GM12878 (cell line): Measurements from ENCODE around the gene PEX6. TPM values are rescaled to one million over a fixed set of nuclear protein-coding genes. Genes with fewer than 3 reads are reported as not detected.

Experiments
- ATAC-seq: fragments of 200-7000 bp; cut with Tn5 transposase; 3 replicates; pipeline ENCODE4 v1.9.1; 2020; ENCODE audit warnings: mild to moderate bottlenecking, moderate library complexity
- BruUV-seq: library from RNA; stranded (reverse); fragments of 400-500 nt; replicated peaks from 2 replicates; lab custom pipeline; 2021; lab: Mats Ljungman, UMichigan
- CTCF ChIA-PET: fragments of 300-600 bp; sonication (Branson Sonifier 250); formaldehyde crosslinking; extraction: SDS; loops from one replicate; lab custom pipeline; 2021; ENCODE audit warnings: inconsistent platforms; lab: Yijun Ruan, JAX
- POLR2A ChIA-PET: fragments of 350-600 bp; formaldehyde crosslinking; extraction: SDS; loops from one replicate; lab custom pipeline; 2021; ENCODE audit warnings: inconsistent platforms; lab: Charles Lee
- RAD21 ChIA-PET: fragments of 300-600 bp; sonication (Branson Sonifier 250); formaldehyde crosslinking; loops from one replicate; lab custom pipeline; 2023; ENCODE audit warnings: antibody characterized with exemption; ENCODE audit not compliant: unreplicated experiment; lab: Charles Lee
- SMC1A ChIA-PET: fragments of 300-600 bp; sonication (Branson Sonifier 250); formaldehyde crosslinking; loops from one replicate; lab custom pipeline; 2023; ENCODE audit not compliant: unreplicated experiment, uncharacterized antibody; lab: Charles Lee
- DNase-seq: peaks from one replicate; pipeline ENCODE4 v3.0.0-alpha.2; 2011; ENCODE audit warnings: low read depth, low spot score
- FAIRE-seq: peaks from 3 replicates; lab custom pipeline; 2011; peaks lifted over from hg19 to GRCh38; lab: Jason Lieb, UNC
- H2AFZ ChIP-seq: 2 replicates; pipeline ENCODE4 v1.6.0; 2011; ENCODE audit warnings: low read depth, low read length, control low read depth; ENCODE audit not compliant: control insufficient read depth
- H3K27ac ChIP-seq: 2 replicates; pipeline ENCODE4 v1.5.1; 2011; ENCODE audit warnings: control low read depth; ENCODE audit not compliant: control insufficient read depth, insufficient read depth
- H3K27me3 ChIP-seq, 2 experiments: replicated peaks in 1 of 2; 2 replicates each; pipeline versions ENCODE4 v1.6.0 to v1.6.1; 2011; ENCODE audit warnings: low read length in 1 of 2; ENCODE audit not compliant: control insufficient read depth in 2 of 2, insufficient read depth in 2 of 2
- H3K36me3 ChIP-seq, 2 experiments: 2 replicates each; pipeline ENCODE4 v1.5.1; 2011; ENCODE audit warnings: low read length in 1 of 2; ENCODE audit not compliant: control insufficient read depth in 2 of 2, insufficient read depth in 2 of 2
- H3K4me1 ChIP-seq: 2 replicates; pipeline ENCODE4 v1.6.1; 2011; ENCODE audit warnings: mild to moderate bottlenecking, low read length, moderate library complexity, mixed read lengths; ENCODE audit not compliant: control insufficient read depth, insufficient read depth
- H3K4me2 ChIP-seq: 2 replicates; pipeline ENCODE4 v1.6.0; 2011; ENCODE audit warnings: control low read depth; ENCODE audit not compliant: control insufficient read depth, insufficient read depth
- H3K4me3 ChIP-seq: fragments of 200-600 bp; sonication (generic); 2 replicates; pipeline ENCODE4 v1.5.1; 2016
- H3K79me2 ChIP-seq: 2 replicates; pipeline ENCODE4 v1.6.0; 2011; ENCODE audit warnings: low read length; ENCODE audit not compliant: control insufficient read depth, insufficient read depth
- H3K9ac ChIP-seq: 2 replicates; pipeline ENCODE4 v1.8.0; 2011; ENCODE audit warnings: low read length, control low read depth, mixed read lengths; ENCODE audit not compliant: control insufficient read depth, insufficient read depth
- H3K9me3 ChIP-seq: replicated peaks from 3 replicates; pipeline ENCODE4 v1.5.1; 2011; ENCODE audit warnings: mild to moderate bottlenecking, low read length; ENCODE audit not compliant: control insufficient read depth, insufficient read depth
- H4K20me1 ChIP-seq: 2 replicates; pipeline ENCODE4 v1.6.0; 2011; ENCODE audit not compliant: control insufficient read depth, insufficient read depth
- ATF2 ChIP-seq: IDR thresholded peaks from 2 replicates; pipeline ENCODE4 v1.6.1; 2012; ENCODE audit warnings: low read length, inconsistent platforms
- CBFB ChIP-seq: IDR thresholded peaks from 2 replicates; pipeline ENCODE4 v1.6.1; 2016; ENCODE audit warnings: antibody characterized with exemption, low read depth
- CREB1 ChIP-seq: IDR thresholded peaks from 2 replicates; pipeline ENCODE4 v1.6.1; 2012; ENCODE audit warnings: low read depth, mild to moderate bottlenecking, inconsistent platforms
- DPF2 ChIP-seq: fragments of 450-650 bp; IDR thresholded peaks from 2 replicates; pipeline ENCODE4 v1.6.1; 2017; ENCODE audit warnings: mild to moderate bottlenecking
- GABPA ChIP-seq: IDR thresholded peaks from 2 replicates; pipeline ENCODE4 v1.6.1; 2014; ENCODE audit warnings: antibody characterized with exemption, low read depth, mild to moderate bottlenecking, inconsistent platforms
- MYC ChIP-seq: IDR thresholded peaks from 2 replicates; pipeline ENCODE4 v1.6.1; 2011; ENCODE audit warnings: mild to moderate bottlenecking, low read length, moderate library complexity, inconsistent platforms; ENCODE audit not compliant: insufficient read depth, insufficient replicate concordance, insufficient read length, severe bottlenecking
- PRDM15 ChIP-seq: fragments of 450-650 bp; formaldehyde crosslinking; IDR thresholded peaks from 2 replicates; pipeline ENCODE4 v1.4.0; 2020; ENCODE audit warnings: mild to moderate bottlenecking, moderate library complexity
- SPI1 ChIP-seq: IDR thresholded peaks from 2 replicates; pipeline ENCODE4 v1.6.1; 2011; ENCODE audit warnings: low read depth, mild to moderate bottlenecking, low read length, moderate library complexity, borderline replicate concordance; ENCODE audit not compliant: insufficient read depth
- SREBF1 ChIP-seq: IDR thresholded peaks from 2 replicates; pipeline ENCODE4 v1.6.1; 2012; ENCODE audit warnings: mild to moderate bottlenecking, low read length
- TCF12 ChIP-seq: IDR thresholded peaks from 2 replicates; pipeline ENCODE4 v1.6.1; 2011; ENCODE audit warnings: low read depth, mild to moderate bottlenecking, low read length
- ZBTB40 ChIP-seq: fragments of 450-650 bp; IDR thresholded peaks from 2 replicates; pipeline ENCODE4 v1.6.1; 2016; ENCODE audit warnings: mild to moderate bottlenecking, moderate library complexity, borderline replicate concordance
- WGBS: methylation state at CpG from one replicate; pipeline ENCODE4 v1.1.6; 2016; ENCODE audit warnings: low lambda C conversion rate; ENCODE audit not compliant: insufficient replicate concordance, insufficient coverage; ENCODE audit errors: missing lambda C conversion rate; 5-methylcytosine and 5-hydroxymethylcytosine counted together
- in situ Hi-C: fragments of 300-500 bp; cut with MboI; formaldehyde crosslinking; loops from 9 replicates; pipeline ENCODE4 v1.14.3; 2018; ENCODE audit warnings: mixed read lengths
- intact Hi-C: fragments of 100-400 bp; cut with micrococcal nuclease; formaldehyde crosslinking; loops from one replicate; pipeline ENCODE4 v1.14.2; 2022; ENCODE audit not compliant: unreplicated experiment
- polyA plus RNA-seq, 11 experiments: library from polyadenylated mRNA; depleted of rRNA in 4 of 11; unstranded in 6 of 11; stranded (reverse) in 5 of 11; fragments of >200 nt; fragmentation: Nextera tagmentation in 4 of 11; fragmentation: Illumina TruSeq in 1 of 11; extraction: Ambion mirVana in 4 of 11; extraction: Trizol in 1 of 11; gene quantifications; 1 replicate in 1 of 11; 2 replicates in 10 of 11; pipeline versions ENCODE4 v1.2.1 to v1.2.3, GENCODE V29; 2011 to 2016; ENCODE audit warnings: inconsistent platforms in 2 of 11, missing spikeins in 2 of 11, low read depth in 1 of 11
- total RNA-seq, 4 experiments: library from RNA; depleted of rRNA in 3 of 4; stranded (reverse); fragments of >200 nt in 3 of 4; fragmentation: Illumina TruSeq in 1 of 4; extraction: Trizol in 1 of 4; gene quantifications; 2 replicates each; pipeline versions ENCODE4 v1.2.1 to v1.2.3, GENCODE V29; 2013 to 2021

PEX6 gene
- total and polyA plus RNA-seq, 10 of the 15 experiments (the other 5 are each of a cell fraction or from before 2014, with no cell fraction given): 0.39 to 21.1 (median 7.8) TPM

- Histone ChIP-seq H3K4me1 (peaks cover 16% of the 10 kb centered on the region), H3K4me2 (peak overlapping the region; percentile 85)
- TF ChIP-seq DPF2: no peak
- TF ChIP-seq ZBTB40: no peak
- TF ChIP-seq MYC: no peak
- TF ChIP-seq PRDM15 (CRISPR knock-in tag): no peak
- TF ChIP-seq CBFB: no peak
- TF ChIP-seq CREB1: no peak
- TF ChIP-seq SPI1: no peak
- TF ChIP-seq GABPA: no peak
- TF ChIP-seq SREBF1: no peak
- no peak for TF ChIP-seq ATF2
- TF ChIP-seq TCF12: no peak
Observed at GRCh38 chr6:43020847-43021246, 41.9 kb upstream of the PEX6 start.

More at GRCh38 chr6:43020847-43021246, 41.9 kb upstream of the PEX6 start:
- peak overlapping the region; percentile 77 for H3K27ac ChIP-seq
- peak overlapping the region; percentile 100; the same call in 1 of the 2 replicates for H3K4me3 ChIP-seq
- intact Hi-C loops (no loop called here), in situ Hi-C loops (no loop called here)
- POLR2A ChIA-PET: interaction anchor here (0.7 to 2.0 kb wide), 6 partner anchors 9 to 88 kb away, joined by 3 to 6 read pairs (median 4); partner anchors contain the start of genes CUL7 and PPP2R5D
- ATAC-seq (no peak; the same call in 2 of the 3 replicates), FAIRE-seq (no peak), DNase-seq (no peak)
- peak overlapping the region; percentile 70 for H2AFZ ChIP-seq
- RAD21 ChIA-PET: interaction anchor here (0.8 to 2.0 kb wide), 2 partner anchors 40 to 41 kb away, joined by 4 to 5 read pairs; partner anchors contain the start of gene PEX6
- no peaks in the 10 kb centered on the region for H3K9me3 ChIP-seq
- peaks cover 23% of the 10 kb centered on the region for H3K79me2 ChIP-seq
- H3K27me3 ChIP-seq: no peaks in the 10 kb centered on the region
- CTCF ChIA-PET: interaction anchor here (0.6 to 1.7 kb wide), 4 partner anchors 38 to 349 kb away, joined by 3 to 7 read pairs (median 3); no protein-coding TSS in a partner anchor
- peaks cover 4 to 10% of the 10 kb centered on the region in 2 experiments for H3K36me3 ChIP-seq
- SMC1A ChIA-PET: interaction anchor here (1.0 to 2.0 kb wide), 3 partner anchors 8 to 119 kb away, joined by 3 to 5 read pairs (median 3); partner anchors contain the start of gene CUL7
- TSS peak; percentile 95 for BruUV-seq
- H4K20me1 ChIP-seq: peaks cover 3% of the 10 kb centered on the region; the same call in 1 of the 2 replicates
- H3K9ac ChIP-seq: peak overlapping the region; percentile 80
- WGBS: 69% methylated on average over 5 of the region's 5 CpGs
